Epithelial cell of proximal tubule (primary cell): ENCODE data around the gene SHISAL2B. TPM values are rescaled to one million over a fixed set of nuclear protein-coding genes. Genes with fewer than 3 reads are reported as not detected.
A peak's percentile ranks its signal among the peaks of the same experiment; 100 is the strongest.

Experiments
- DNase-seq: peaks from one replicate; pipeline ENCODE4 v3.0.0-alpha.2; 2011; ENCODE audit warnings: low read depth
- H3K4me3 ChIP-seq: 2 replicates; pipeline ENCODE4 v1.5.1; 2011; ENCODE audit warnings: low read depth, mild to moderate bottlenecking, low read length
- total RNA-seq: library from RNA; depleted of rRNA; stranded (reverse); fragments of >200 nt; gene quantifications from 2 replicates; pipeline ENCODE4 v1.2.3, GENCODE V29; 2015
- TF ChIP-seq, protein P1 (sequence below): conservative IDR thresholded peaks from 2 replicates; pipeline ENCODE4 v1.5.1; 2012; ENCODE audit warnings: low read depth, mild to moderate bottlenecking, low read length

The SHISAL2B gene
- total RNA-seq, 1 donor from 2014 or later, result not detected

DNA sequence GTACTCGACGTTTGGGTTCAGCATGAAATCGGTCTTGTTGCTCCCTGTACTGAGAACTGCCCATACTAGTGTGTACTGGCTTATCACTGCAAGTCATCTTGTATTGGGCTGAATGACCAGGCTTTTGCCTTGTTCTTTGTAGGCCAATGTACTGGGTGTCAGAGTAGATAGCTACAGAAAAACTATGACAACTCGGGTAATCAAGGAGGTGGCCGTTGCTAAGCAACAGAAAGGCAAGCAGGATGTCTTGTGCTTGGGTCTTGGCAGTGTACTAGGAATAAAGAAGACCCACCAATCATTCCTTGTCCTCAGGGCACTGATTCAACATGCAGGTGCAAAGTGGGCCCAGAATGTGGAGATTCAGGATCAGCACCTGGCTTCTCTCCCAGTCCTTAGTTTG lies 11.9 kb upstream of the SHISAL2B start:
- no peak overlapping the region for H3K4me3 ChIP-seq
- TF ChIP-seq, protein P1, sequence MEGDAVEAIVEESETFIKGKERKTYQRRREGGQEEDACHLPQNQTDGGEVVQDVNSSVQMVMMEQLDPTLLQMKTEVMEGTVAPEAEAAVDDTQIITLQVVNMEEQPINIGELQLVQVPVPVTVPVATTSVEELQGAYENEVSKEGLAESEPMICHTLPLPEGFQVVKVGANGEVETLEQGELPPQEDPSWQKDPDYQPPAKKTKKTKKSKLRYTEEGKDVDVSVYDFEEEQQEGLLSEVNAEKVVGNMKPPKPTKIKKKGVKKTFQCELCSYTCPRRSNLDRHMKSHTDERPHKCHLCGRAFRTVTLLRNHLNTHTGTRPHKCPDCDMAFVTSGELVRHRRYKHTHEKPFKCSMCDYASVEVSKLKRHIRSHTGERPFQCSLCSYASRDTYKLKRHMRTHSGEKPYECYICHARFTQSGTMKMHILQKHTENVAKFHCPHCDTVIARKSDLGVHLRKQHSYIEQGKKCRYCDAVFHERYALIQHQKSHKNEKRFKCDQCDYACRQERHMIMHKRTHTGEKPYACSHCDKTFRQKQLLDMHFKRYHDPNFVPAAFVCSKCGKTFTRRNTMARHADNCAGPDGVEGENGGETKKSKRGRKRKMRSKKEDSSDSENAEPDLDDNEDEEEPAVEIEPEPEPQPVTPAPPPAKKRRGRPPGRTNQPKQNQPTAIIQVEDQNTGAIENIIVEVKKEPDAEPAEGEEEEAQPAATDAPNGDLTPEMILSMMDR, result no peak
- DNase-seq, result no peak

DNA sequence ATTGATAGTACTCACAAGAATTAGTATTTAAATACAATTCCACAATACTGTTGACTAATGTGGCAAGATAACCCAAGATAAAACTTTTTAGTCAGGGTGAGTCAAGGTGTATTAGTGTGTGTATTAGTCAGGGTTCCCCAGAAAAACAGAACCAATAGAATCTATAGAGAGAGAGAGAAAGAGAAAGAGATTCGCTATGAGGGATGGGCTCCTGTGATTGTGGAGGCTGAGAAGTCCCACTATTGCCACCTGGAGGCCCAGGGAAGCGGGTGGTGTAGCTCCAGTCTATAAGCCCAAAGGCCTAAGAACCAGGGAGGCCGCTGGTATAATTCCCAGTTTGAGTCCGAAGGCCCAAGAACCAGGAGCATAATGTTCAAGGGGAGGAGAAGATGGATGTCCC lies 10.0 kb upstream of the SHISAL2B start:
- TF ChIP-seq, protein P1, result peak; percentile 39
- no peak for DNase-seq
- no peak overlapping the region for H3K4me3 ChIP-seq

DNA sequence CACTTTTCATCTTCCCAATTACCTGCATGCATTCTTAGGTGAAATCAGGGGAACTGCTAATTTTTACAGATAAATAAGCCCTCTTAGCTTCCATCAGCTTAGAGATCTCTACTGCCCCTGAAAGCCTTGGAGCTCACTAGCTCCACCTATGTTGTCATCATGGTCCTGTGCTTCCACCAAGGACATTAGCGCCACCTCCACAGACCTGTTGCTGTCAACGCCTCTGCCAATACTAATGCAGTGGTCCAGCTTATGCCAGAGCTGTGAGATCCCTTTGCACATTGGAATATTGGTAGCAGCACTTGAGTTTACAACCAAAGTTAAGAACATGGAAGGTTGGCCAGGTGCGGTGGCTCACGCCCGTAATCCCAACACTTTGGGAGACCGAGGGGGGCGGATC lies 7.7 kb upstream of the SHISAL2B start:
- TF ChIP-seq, protein P1, result peak; percentile 11
- DNase-seq, result no peak
- H3K4me3 ChIP-seq, result no peak overlapping the region

DNA sequence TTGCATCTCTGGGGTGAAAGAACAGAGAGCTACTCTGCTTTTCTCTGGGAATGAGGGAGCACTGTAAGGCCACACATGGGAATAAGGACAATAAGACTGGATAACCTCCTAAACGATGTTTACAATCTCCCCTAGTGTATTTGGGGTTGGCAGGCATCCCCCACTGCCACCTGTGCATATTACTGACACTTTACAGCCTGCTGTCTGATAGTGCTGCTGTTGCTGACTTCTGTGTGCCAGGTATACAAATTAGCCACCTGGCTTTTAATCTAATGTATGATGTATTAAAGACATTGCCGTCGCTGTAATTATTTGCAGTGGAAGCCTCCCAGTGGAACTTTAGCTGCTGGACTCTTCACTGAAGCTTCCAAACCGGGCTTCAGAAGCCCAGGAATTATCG lies 4.4 kb upstream of the SHISAL2B start:
- H3K4me3 ChIP-seq, result no peak overlapping the region
- TF ChIP-seq, protein P1, result no peak
- DNase-seq, result no peak

DNA sequence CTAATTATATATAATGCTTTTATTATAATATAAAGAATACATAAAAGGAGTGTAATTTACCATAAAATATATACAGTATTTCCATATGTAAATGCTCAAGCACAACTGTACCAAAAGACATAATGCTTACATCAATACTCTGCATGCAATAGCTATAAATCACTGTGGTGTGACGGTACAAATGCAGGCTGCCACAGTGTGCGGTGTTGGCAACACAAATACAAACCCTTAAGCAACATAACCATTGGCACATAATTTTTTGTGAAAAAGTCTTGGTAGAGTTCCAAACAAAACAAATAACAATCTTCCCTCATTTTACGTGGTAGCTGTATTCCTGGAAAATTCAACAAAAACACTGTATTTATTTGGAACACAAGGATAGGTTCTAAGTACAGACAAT lies 1.9 kb upstream of the SHISAL2B start:
- H3K4me3 ChIP-seq, result no peak overlapping the region
- TF ChIP-seq, protein P1, result no peak
- DNase-seq, result no peak

DNA sequence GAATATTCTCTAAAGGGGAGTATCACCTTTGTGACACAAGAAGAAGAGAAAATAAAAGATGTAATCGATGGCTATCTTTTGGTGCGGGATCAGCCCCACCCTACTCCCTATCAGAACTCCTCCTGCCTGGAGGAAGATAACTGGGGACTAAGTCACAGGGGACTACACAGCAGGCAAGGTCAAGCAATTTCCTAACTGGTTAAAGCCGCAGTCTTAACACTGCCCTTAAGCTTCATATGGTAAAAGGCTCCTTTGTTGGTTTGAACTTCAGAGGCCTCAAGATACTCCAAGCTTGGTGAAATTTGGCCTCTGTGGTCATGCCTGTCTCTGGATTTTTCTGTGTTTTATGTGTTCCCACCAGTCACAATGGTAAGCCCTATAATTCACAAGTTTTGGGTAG lies 1.3 kb upstream of the SHISAL2B start:
- H3K4me3 ChIP-seq, result no peak overlapping the region
- TF ChIP-seq, protein P1, result no peak
- no peak for DNase-seq

DNA sequence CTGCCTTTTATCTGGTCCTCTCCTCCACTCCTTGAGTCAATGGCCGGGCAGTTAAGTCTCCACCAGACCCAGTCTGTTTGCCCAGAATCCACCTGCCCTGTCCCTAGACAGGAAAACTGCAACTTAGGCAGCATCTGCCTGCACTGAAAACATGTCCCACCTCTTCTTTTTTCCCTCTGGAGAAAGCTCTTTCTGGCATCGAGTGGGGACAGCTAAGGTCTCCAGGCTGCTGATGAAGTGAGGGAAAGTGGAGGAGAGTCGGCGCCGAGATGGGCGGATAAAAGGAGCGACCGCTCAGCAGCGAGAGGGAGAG lies 243 bp upstream of the SHISAL2B start:
- DNase-seq, result no peak
- peak overlapping the region; percentile 53 for H3K4me3 ChIP-seq
- TF ChIP-seq, protein P1, result no peak
